ENCODE results near the gene MARCHF10. TPM values are rescaled to one million over a fixed set of nuclear protein-coding genes. Genes with fewer than 3 reads are reported as not detected.

Gene MARCHF10
- polyA plus RNA-seq, 3 donors, result 0.04 to 0.08 TPM; not detected in 1

DNA sequence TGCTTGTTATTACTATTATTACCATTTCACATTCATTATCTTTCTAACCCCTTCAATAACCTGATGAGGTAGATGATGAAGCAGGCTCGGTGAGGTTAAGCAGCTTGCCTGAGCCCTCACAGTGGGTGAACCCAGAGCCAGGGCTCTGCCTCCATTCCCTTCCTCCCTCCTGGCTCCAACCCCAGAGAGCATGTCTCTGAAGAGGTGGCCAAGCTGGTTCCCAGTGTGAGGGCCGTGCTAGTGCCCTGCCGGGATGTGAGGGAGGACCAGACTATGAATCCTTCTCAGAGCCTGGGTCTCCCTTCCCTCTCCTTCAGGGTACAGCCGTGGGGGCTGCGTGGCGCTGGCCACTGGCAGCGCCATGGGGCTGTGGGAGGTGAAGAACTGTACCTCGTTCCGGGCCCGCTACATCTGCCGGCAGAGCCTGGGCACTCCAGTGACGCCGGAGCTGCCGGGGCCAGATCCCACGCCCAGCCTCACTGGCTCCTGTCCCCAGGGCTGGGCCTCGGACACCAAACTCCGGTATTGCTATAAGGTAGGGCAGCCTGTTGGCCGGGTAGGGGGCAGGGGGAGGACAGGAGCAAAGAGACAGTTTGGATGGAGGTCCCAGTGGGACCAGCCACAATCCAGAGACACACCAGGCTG lies 131.0 kb downstream of the MARCHF10 start:
- no peak overlapping the region for H3K27ac ChIP-seq (ENCODE audit: low read depth, low read length)
- 91 to 93% (median 92%) methylated on average over 15 to 18 of the region's 18 CpGs for WGBS, 3 donors

- WGBS, 3 donors, result 88 to 93% (median 92%) methylated on average over 16 of the region's 16 CpGs
- H3K27ac ChIP-seq (ENCODE audit: low read depth, low read length), result no peak overlapping the region
Measured at GRCh38 chr17:62676231-62676943, 131.7 kb downstream of the MARCHF10 start.

DNA sequence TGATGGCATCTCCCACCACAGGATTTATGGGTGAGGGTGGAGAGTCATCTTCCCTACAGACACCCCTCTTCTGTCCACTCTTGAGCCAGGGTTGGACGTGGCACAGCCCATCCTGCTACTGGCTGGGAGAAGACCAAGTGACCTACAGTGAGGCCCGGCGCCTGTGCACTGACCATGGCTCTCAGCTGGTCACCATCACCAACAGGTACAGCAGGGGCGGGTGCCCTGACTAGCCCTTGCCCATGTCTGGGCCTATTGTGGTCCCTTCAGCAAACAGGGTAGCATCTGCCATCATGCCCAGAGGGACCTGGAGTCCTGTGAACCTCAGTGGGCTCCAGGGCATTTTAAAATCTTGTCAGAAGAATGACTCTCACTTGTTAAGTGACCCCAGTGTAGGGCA lies 132.4 kb downstream of the MARCHF10 start:
- 81 to 87% (median 85%) methylated on average over 4 of the region's 4 CpGs for WGBS, 3 donors

GRCh38 chr17:62675260-62675659 lies 132.9 kb downstream of the MARCHF10 start:
- no peak overlapping the region for H3K27ac ChIP-seq (ENCODE audit: low read depth, low read length)
- WGBS, 3 donors, result 47 to 50% (median 48%) methylated on average over 10 to 12 of the region's 12 CpGs

More for the DNA sequence above, 132.4 kb downstream of the MARCHF10 start:
- no peak overlapping the region for H3K27ac ChIP-seq (ENCODE audit: low read depth, low read length)

GRCh38 chr17:62674841-62675240 lies 133.3 kb downstream of the MARCHF10 start:
- H3K27ac ChIP-seq (ENCODE audit: low read depth, low read length), result no peak overlapping the region
- WGBS, 3 donors, result 82 to 87% (median 83%) methylated on average over 3 of the region's 3 CpGs

DNA sequence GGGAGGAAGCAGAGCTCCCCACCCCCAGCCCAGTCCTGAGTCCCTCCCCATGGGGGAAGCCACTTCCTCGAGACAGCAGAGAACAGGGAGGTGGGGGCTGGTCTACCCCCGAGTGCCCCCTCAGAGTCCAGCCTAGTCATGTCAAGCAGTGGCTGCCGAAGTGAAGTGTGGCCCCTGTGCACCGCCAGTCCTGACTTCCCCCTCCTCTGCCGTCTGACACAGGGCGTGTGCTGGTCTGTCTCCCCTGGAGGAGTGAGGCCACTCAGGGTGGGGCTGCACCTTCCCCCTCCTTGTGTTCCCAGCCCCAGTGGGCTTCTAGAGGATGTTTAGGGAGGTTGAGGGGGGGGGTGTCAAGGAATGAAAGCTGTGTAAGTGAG lies 133.8 kb downstream of the MARCHF10 start:
- H3K27ac ChIP-seq (ENCODE audit: low read depth, low read length), result no peak overlapping the region
- whole genome bisulfite sequencing, 3 donors, result 44 to 61% (median 57%) methylated on average over 6 of the region's 6 CpGs

DNA sequence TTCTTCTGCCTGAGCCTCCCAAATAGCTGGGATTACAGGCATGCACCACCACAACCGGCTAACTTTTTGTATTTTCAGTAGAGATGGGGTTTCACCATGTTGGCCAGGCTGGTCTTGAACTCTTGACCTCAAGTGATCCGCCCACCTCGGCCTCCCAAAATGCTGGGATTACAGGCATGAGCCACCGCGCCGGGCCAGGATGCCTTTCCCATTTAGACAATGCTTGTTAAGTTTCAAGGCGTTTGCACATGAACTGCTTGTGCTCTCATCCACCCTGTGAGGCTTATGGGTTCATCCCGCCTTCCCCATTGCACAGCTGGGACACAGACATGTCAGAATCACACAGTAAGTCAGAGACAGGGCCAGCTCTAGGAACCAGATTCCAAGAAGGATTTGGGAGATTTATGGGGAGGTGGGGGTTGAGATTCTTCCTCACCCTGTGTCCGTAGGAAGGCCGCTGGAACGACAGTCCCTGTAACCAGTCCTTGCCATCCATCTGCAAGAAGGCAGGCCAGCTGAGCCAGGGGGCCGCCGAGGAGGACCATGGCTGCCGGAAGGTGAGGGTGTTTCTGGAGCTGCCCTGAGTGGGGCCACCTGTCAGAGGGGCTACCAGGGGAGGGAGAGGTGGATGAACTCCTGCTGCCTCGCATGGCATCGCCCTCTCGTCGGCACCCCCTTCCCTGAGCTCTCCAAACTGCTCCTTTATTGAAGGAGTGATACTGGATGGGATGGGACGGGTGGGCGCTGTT lies 134.3 kb downstream of the MARCHF10 start:
- no peak overlapping the region for H3K27ac ChIP-seq (ENCODE audit: low read depth, low read length)
- WGBS, 3 donors, result 80 to 88% (median 87%) methylated on average over 20 of the region's 20 CpGs

DNA sequence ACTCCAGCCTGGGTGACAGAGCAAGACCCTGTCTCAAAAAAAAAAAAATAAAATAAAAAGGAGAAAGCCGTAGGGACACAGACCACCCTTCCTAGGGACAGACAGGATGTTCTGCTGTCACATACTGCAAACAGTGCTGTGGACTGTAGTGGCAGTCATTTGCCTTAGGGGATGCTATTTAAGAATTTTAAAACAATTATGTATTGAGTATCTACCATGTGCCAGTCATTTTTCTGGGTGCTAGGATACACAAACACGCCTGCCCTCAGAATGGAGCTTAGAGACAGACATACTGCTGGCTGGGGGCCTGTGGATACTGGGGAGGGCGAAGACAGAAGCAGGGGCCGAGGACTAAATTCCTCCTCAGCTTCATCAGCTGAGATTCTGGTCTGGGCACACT lies 135.2 kb downstream of the MARCHF10 start:
- no peak overlapping the region for H3K27ac ChIP-seq (ENCODE audit: low read depth, low read length)
- WGBS, 3 donors, result 86 to 93% (median 89%) methylated on average over 4 of the region's 4 CpGs

GRCh38 chr17:62671553-62671952 lies 136.6 kb downstream of the MARCHF10 start:
- no peak overlapping the region for H3K27ac ChIP-seq (ENCODE audit: low read depth, low read length)
- 63 to 71% (median 65%) methylated on average over 14 of the region's 14 CpGs for WGBS, 3 donors

GRCh38 chr17:62670202-62670821 lies 137.8 kb downstream of the MARCHF10 start:
- 66 to 87% (median 85%) methylated on average over 24 of the region's 24 CpGs for WGBS, 3 donors
- no peak overlapping the region for H3K27ac ChIP-seq (ENCODE audit: low read depth, low read length)

- 75 to 82% (median 81%) methylated on average over 10 of the region's 10 CpGs for WGBS, 3 donors
- no peak overlapping the region for H3K27ac ChIP-seq (ENCODE audit: low read depth, low read length)
Measured at GRCh38 chr17:62668091-62668804, 139.9 kb downstream of the MARCHF10 start.

DNA sequence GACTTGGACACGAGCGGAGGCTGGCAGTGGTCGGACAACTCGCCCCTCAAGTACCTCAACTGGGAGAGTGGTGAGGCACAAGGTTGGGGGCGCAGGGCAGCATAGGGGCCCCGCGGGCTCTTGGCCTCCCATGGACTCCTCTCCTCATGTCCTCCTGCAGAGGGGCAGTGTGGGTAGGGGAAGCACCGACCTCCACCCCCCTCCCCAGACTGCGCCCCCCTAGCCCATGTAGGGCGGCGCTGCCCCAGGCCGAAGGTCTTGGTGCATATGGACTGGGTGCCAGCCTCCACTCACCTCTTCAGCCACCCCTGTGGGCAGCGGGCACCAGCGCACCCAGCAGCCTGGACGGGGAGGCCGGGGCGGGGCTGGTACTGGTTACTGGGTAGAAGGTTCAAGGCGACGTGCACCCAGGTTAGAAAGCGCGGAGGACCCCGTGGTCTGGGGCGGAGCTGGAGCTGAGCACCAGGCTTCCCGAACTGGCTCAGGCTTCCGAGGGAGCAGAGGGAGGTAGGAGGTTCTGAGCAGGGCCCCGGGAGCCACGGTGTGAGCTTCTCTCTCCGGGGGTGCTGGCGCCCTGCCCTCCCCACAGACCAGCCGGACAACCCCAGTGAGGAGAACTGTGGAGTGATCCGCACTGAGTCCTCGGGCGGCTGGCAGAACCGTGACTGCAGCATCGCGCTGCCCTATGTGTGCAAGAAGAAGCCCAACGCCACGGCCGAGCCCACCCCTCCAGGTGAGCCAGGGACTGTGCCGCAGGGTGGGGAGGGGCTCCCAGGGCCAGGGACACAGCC lies 141.1 kb downstream of the MARCHF10 start:
- WGBS, 3 donors, result 88 to 94% (median 92%) methylated on average over 40 of the region's 40 CpGs
- no peak overlapping the region for H3K27ac ChIP-seq (ENCODE audit: low read depth, low read length)

DNA sequence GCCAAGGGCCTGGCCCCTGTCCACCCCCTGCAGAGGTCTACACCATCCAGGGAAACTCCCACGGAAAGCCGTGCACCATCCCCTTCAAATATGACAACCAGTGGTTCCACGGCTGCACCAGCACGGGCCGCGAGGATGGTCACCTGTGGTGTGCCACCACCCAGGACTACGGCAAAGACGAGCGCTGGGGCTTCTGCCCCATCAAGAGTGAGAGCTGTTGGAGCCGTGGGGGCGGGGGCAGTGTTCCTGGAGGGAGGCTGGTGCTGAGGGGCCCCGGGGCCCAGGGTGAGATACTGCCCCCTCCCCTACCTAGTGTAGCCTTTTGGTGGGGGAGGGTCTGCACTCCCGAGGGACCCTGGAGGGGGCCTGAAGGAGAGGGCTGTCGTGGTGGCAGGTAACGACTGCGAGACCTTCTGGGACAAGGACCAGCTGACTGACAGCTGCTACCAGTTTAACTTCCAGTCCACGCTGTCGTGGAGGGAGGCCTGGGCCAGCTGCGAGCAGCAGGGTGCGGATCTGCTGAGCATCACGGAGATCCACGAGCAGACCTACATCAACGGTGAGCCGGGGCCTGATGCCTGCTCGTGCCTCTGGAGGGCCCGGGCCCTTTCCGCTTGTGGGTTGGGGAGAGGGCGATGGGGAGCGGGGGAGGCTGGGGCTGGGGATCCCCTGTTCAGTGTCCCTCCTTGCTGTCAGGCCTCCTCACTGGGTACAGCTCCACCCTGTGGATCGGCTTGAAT lies 141.9 kb downstream of the MARCHF10 start:
- 82 to 91% (median 89%) methylated on average over 30 of the region's 30 CpGs for WGBS, 3 donors
- H3K27ac ChIP-seq (ENCODE audit: low read depth, low read length), result no peak overlapping the region

- no peak overlapping the region for H3K27ac ChIP-seq (ENCODE audit: low read depth, low read length)
- 88 to 94% (median 91%) methylated on average over 3 of the region's 3 CpGs for WGBS, 3 donors
Measured at GRCh38 chr17:62665599-62665998, 142.5 kb downstream of the MARCHF10 start.

GRCh38 chr17:62664336-62665120 lies 143.6 kb downstream of the MARCHF10 start:
- 88 to 95% (median 91%) methylated on average over 25 of the region's 25 CpGs for WGBS, 3 donors

DNA sequence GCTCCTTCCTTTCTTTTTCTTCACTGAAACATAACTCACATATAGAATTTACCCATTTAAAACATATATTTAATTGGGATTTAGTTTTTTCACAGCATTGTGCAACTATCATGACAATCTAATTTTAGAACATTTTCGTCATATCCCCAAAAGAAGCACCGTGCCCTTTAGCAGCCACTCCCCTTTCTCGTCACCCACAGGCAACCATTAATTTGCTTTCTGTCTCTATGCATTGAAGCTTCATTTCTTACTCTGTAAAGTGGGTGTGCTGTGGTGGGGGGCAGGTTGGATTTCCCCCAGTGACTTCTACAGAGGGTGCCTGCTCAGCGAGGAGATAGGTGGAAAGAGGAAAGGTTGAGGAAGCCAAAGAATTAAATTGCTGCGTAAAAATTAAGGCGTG lies 144.8 kb downstream of the MARCHF10 start:
- 53 to 83% (median 65%) methylated on average over 6 of the region's 6 CpGs for WGBS, 3 donors
- H3K27ac ChIP-seq (ENCODE audit: low read depth, low read length), result no peak overlapping the region

More at GRCh38 chr17:62664336-62665120, 143.6 kb downstream of the MARCHF10 start:
- H3K27ac ChIP-seq (ENCODE audit: low read depth, low read length), result no peak overlapping the region

Measured in adipose tissue (tissue), 3 donors.